AG04450 (cell line): ENCODE results near the gene CDH13. TPM values are rescaled to one million over a fixed set of nuclear protein-coding genes. Genes with fewer than 3 reads are reported as not detected.

Experiments
- CTCF ChIA-PET: fragments of 300-600, 350-600 bp; formaldehyde crosslinking; extraction: SDS; loops from one replicate; lab custom pipeline; 2022; ENCODE audit warnings: antibody characterized with exemption, inconsistent platforms; lab: Charles Lee
- POLR2A ChIA-PET: fragments of 350-600 bp; formaldehyde crosslinking; extraction: SDS; loops from one replicate; lab custom pipeline; 2021; ENCODE audit warnings: antibody characterized with exemption, inconsistent platforms; lab: Yijun Ruan, JAX
- DNase-seq: peaks from one replicate; pipeline ENCODE4 v3.0.0-alpha.2; 2011; ENCODE audit warnings: low read depth, low spot score
- H3K27ac ChIP-seq: one replicate; pipeline ENCODE4 v1.5.1; 2012; ENCODE audit warnings: low read depth, low read length, control low read depth
- H3K27me3 ChIP-seq: one replicate; pipeline ENCODE4 v1.6.0; 2012; ENCODE audit warnings: low read length; ENCODE audit not compliant: control insufficient read depth, insufficient read depth
- H3K4me3 ChIP-seq: 2 replicates; pipeline ENCODE4 v1.5.1; 2011; ENCODE audit warnings: mild to moderate bottlenecking, low read depth, low read length, control low read depth
- H3K9me3 ChIP-seq: 2 replicates; pipeline ENCODE4 v1.5.1; 2012; ENCODE audit warnings: low read length; ENCODE audit not compliant: control insufficient read depth, insufficient read depth
- CTCF ChIP-seq: IDR thresholded peaks from 2 replicates; pipeline ENCODE4 v1.5.1; 2011; ENCODE audit warnings: low read depth, low read length, control low read depth, inconsistent platforms
- polyA plus RNA-seq: library from polyadenylated mRNA; depleted of rRNA; stranded (reverse); fragments of >200 nt; gene quantifications from 2 replicates; pipeline ENCODE4 v1.2.3, GENCODE V29; 2011

The CDH13 gene
- polyA plus RNA-seq, 1 experiment = 55.0 TPM

DNA sequence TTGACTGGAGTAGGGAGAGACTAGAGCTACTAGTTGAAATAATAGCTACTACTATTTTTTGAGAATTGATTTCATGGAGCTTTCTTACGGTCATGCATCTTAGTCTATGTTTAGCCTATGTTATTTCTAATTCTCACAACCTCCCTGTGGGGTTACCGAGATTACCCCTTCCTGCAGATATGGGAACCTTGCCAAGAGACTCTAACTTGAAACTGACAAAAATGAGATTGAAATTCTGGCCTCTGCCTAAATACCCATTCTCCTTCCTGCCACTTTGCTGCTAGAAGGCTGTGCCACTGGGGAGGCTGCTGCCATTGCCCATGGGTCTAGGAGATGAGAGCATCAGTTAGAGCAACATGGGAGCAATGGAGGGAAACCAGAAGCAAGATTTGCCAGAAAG is 410.3 kb downstream of the CDH13 start:
- ChIA-PET POLR2A (no interaction called here), CTCF (no interaction called here)
- TF ChIP-seq CTCF = no peak
- no peak overlapping the region for H3K27ac ChIP-seq
- H3K27me3 ChIP-seq = no peaks in the 10 kb centered on the region
- DNase-seq = no peak
- H3K9me3 ChIP-seq = no peaks in the 10 kb centered on the region
- no peak overlapping the region for H3K4me3 ChIP-seq

GRCh38 chr16:83037884-83038283 is 411.1 kb downstream of the CDH13 start:
- TF ChIP-seq CTCF = no peak
- ChIA-PET POLR2A (no interaction called here), CTCF (no interaction called here)
- H3K27ac ChIP-seq = no peak overlapping the region
- H3K9me3 ChIP-seq = no peaks in the 10 kb centered on the region
- H3K27me3 ChIP-seq = no peaks in the 10 kb centered on the region
- no peak for DNase-seq
- no peak overlapping the region for H3K4me3 ChIP-seq

DNA sequence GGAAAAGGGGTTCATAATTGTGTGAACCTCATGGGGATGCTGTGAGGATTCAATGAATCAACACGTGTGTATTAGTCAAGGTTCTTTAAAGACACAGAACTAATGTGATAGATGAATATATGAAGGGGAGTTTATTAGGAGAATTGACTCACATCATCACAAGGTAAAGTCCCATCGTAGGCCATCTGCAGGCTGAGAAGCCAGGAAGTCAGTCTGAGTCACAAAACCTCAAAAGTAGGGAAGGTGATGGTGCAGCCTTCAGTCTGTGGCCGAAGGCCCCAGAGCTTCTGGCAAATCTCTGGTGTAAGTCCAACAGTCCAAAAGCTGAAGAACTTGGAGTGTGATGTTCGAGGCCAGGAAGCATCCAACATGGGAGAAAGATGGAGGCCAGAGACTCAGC is 413.4 kb downstream of the CDH13 start:
- Histone ChIP-seq H3K27me3 (no peaks in the 10 kb centered on the region), H3K9me3 (no peaks in the 10 kb centered on the region), H3K4me3 (no peak overlapping the region), H3K27ac (no peak overlapping the region)
- TF ChIP-seq CTCF = no peak
- CTCF ChIA-PET = no interaction called here
- DNase-seq = peak; percentile 6
- POLR2A ChIA-PET = no interaction called here

DNA sequence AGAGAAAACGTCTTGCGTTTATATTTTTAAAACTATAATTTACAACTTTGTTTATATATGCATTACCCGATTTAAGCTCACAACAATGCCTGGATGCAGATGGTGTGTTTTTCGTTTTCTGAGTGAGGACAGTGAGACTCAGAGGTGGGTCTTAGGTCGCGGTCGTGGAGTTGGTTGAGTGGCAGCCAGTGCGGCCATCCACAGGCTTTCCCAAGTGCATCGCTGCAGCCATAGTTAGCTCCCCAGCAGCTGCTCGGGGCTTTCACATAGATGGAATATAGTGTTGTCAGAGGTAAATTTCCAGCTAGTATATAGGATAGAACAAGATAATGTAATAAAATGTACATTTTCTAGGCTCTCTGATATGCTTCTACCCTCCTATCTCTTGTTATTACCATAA is 417.8 kb downstream of the CDH13 start:
- CTCF ChIA-PET = no interaction called here

DNA sequence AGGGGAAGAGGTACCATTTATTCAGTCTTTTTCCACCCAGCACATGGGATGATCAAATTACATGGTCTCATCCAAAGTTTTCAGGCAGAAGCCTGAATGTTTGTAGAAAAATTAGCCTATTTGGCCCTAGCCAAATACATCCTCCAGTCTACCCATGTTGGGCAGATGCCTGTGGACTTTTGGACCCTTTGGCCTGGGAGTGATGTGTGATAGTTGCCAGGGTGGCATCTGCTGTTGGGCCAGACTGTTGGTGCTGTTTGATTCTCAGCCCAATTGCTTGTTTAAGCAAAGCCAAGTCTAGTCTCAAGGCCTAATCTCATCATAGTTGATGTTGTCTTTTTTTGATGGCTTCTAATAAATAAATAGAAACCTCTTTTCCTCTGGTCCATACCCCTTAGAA is 419.0 kb downstream of the CDH13 start:
- CTCF ChIA-PET = interaction anchor here (0.6 kb wide), 1 partner anchor 389 kb away, joined by 6 read pairs; no protein-coding TSS in a partner anchor
- Histone ChIP-seq H3K27ac (no peak overlapping the region), H3K4me3 (no peak overlapping the region), H3K27me3 (no peaks in the 10 kb centered on the region), H3K9me3 (no peaks in the 10 kb centered on the region)
- no peak for DNase-seq
- POLR2A ChIA-PET = no interaction called here
- no peak for TF ChIP-seq CTCF

More for the DNA sequence above, 417.8 kb downstream of the CDH13 start:
- Histone ChIP-seq H3K9me3 (no peaks in the 10 kb centered on the region), H3K4me3 (no peak overlapping the region), H3K27ac (no peak overlapping the region), H3K27me3 (no peaks in the 10 kb centered on the region)
- POLR2A ChIA-PET = no interaction called here
- no peak for DNase-seq
- no peak for TF ChIP-seq CTCF
